LHCN-M2 (cell line): Measurements from ENCODE around the gene IFT80. TPM values are rescaled to one million over a fixed set of nuclear protein-coding genes. Genes with fewer than 3 reads are reported as not detected.

Experiments
- DNase-seq: peaks from one replicate; pipeline ENCODE4 v3.0.0-alpha.2; 2012; ENCODE audit warnings: low read depth
- polyA plus RNA-seq: library from polyadenylated mRNA; unstranded; fragments of >200 nt; gene quantifications from one replicate; pipeline ENCODE4 v1.2.1, GENCODE V29; 2012; ENCODE audit warnings: missing spikeins
- total RNA-seq: library from RNA; depleted of rRNA; stranded (reverse); fragments of >200 nt; gene quantifications from 2 replicates; pipeline ENCODE4 v1.2.3, GENCODE V29; 2014; rRNA removed

The IFT80 gene
- total RNA-seq, result 30.7 and 48.6 TPM in 2 replicates
- 6.7 TPM for polyA plus RNA-seq

- peak; percentile 94 for DNase-seq
These were observed at the start of gene IFT80, which contains the start of gene SMC4 for GRCh38 chr3:160399125-160400029. Gene IFT80 (minus strand): TSS chr3:160399225. CDS start chr3:160384600, 14,625 bp downstream. Gene SMC4 (plus strand): TSS chr3:160399650. CDS start chr3:160400827, 1,177 bp downstream.

- peak; percentile 40 for DNase-seq
These were observed 48.5 kb upstream of the IFT80 start for GRCh38 chr3:160447544-160447943.

- no peak for DNase-seq
These were observed 47.6 kb upstream of the IFT80 start for GRCh38 chr3:160446522-160447056.

- DNase-seq, result no peak
These were observed 46.8 kb upstream of the IFT80 start for GRCh38 chr3:160445854-160446253.

DNA sequence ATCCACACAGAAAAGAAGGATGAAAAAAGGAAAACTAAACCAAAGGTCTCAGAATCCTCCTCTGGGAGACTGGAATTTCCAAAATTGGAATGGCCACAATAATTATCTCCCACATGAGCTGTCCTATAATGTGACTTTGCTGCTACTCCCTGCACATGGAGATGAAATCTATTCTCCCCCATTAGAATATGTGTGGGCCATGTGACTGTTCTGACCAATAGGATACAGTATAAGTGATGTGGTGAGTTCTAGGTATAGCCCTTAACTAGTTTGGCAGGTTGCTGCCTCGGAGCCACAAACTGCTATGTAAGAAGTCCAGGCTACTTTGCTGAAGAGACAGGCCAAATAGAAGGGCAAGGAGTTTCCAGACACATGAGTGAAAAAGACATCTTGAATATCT, 45.4 kb upstream of the IFT80 start:
- DNase-seq, result no peak

GRCh38 chr3:160440687-160441086, 41.7 kb upstream of the IFT80 start:
- DNase-seq, result no peak

DNA sequence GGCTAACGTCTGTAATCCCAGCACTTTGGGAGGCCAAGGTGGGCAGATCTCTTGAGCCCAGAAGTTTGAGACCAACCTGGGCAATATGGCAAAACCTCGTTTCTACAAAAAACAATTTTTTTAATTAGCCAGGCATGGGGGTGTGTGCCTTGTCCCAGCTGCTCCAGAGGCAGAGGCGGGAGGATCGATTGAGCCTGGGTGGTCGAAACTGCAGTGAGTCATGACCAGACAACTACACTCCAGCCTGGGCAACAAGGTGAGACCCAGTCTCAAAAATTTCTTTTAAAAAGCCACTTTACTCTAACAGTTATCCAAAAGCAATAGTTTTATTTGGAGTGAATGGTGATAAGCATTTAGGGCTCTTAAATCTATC, 38.0 kb upstream of the IFT80 start:
- no peak for DNase-seq

- no peak for DNase-seq
These were observed 36.7 kb upstream of the IFT80 start for GRCh38 chr3:160435747-160436146.

DNA sequence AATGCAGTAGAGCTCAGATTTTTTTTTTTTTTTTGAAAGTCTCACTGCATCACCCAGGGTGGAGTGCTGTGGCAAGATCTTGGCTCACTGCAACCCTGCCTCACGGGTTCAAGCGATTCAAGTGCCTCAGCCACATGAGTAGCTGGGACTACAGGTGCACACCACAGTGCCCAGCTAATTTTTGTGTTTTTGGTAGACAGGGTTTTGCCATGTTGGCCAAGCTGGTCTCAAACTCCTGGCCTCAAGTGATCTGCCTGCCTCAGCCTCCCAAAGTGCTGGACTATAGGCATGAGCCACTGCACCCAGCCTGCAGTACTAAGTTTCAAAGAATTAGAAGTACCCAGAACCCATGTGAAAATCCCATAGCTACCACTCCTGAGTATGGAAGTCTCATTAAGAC, 36.1 kb upstream of the IFT80 start:
- DNase-seq, result no peak

- no peak for DNase-seq
These were observed 35.0 kb upstream of the IFT80 start for GRCh38 chr3:160434071-160434470.

DNA sequence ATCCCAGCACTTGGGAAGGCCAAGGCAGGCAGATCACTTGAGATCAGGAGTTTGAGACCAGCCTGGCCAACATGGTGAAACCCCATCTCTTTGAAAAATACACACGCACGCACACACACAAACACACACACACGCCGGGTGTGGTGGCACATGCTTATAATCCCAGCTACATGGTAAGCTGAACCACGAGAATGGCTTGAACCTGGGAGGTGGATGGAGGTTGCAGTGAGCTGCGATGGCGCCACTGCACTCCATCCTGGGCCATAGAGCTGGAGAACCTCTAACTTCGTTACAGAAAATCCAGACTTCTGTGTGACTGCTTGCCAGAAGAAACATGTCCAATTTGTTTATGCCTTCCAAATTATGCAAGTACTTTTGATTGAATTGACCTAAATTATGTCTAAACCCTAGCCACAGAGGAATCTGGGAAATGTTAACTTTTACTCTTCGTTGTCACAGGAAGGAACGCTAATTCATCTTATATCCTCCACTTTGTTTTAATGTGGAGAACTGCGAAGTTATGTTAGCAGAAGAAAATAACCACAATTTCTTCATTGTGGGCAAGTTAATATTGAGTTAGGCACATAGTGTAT, 28.9 kb upstream of the IFT80 start:
- DNase-seq, result no peak

DNA sequence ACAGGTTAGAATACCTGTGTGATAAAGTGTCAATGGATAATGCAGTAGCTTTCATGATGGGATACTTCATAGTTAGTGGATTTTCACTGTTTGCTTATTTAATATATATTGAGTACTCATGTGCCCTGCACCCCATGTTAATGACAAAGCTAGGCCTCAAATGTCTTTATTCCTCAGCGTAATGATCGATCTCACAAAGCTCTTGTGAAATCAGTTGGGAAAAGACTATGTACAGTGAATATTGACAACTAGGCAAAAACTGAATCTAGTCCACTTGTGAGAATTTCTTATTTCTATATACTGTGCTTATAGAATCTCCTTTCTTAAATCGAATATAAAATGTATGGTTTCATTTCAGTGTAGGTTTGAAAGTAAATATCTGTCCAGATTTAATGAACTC, 18.3 kb upstream of the IFT80 start:
- no peak for DNase-seq

DNA sequence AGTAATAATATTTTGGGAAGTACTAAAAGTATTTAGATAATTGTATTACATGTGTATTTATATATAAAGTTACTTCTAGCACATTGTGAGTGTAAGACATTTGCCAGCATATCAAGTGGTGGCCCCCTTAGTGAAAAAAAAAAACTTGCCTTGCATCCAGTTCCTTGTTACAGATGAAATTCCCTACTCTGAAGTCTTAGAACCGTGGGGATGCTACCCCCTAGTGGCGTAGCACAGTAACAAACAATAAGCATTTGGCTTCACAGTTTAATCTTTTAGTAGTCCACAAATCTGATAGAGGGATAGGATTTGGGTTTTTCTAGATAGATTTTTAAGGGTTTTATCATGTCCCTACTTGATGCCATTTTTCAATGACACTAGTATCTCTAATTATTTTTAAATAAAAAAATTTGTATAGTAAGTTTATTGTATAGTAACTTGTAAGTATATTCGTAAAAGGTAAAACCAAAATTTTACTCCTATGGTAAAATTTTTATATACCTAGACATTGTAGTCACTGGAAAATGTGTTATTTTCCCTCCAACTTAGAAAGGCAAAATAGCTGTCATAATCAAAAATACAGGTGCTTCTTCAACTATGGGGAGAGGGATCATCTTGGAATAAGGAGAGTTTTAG, 14.7 kb upstream of the IFT80 start:
- DNase-seq, result peak; percentile 78

DNA sequence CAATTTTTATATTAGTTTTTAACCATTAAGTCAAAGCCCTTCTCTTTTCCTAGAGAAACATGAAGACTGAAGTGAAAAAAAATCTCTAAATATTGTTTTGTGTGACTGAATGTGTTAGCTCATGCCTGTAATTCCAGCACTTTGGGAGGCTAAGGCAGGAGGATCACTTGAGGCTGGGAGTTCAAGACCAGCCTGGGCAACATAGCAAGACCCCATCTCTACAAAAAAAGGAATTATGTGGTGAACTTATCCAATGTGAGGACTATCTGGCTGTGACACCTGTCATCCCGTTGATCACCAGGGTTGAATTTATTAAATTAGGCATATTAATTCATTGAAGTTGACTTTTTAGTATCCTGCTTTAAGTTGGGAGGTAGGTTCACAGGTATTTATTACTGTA, 13.5 kb upstream of the IFT80 start:
- no peak for DNase-seq

DNA sequence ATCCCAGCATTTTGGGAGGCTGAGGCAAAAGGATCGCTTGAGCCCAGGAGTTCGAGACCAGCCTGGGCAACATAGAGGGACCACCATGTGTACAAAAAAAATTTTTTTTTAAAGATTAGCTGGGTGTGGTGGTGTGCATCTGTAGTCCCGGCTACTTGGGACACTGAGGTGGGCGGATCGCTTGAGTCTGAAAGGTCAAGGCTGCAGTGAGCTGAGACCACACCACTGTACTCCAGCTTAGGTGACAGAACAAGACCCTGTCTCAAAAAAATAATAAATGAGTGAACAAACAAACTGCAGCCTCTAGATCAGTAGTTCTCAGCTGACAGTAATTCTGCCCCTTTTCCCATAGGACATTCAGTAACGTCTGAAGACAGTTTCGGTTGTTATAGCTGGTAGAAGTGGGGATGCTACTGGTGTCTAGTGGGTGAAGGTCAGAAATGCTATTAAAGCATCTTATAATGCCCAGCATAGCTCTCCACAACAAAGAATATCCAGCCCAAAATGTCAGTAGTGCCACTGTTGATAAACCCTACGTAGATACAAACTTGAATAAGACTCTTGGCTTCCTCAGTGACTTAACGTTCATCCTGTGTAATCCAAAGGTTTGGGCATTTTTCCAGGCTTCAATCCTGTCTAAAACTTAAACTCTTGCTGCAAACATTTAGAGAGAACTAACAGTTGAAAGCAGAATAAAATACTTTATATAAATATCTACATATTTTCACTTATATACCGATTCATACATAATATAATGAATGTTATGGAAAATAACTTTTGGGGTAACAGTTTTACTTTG, 11.0 kb upstream of the IFT80 start:
- no peak for DNase-seq

- peak; percentile 25 for DNase-seq
These were observed 4.9 kb upstream of the IFT80 start for GRCh38 chr3:160403796-160404470.

- peak; percentile 24 for DNase-seq
These were observed 4.1 kb upstream of the IFT80 start for GRCh38 chr3:160403028-160403545.

- peak; percentile 10 for DNase-seq
These were observed 3.4 kb upstream of the IFT80 start for GRCh38 chr3:160402221-160403027.

DNA sequence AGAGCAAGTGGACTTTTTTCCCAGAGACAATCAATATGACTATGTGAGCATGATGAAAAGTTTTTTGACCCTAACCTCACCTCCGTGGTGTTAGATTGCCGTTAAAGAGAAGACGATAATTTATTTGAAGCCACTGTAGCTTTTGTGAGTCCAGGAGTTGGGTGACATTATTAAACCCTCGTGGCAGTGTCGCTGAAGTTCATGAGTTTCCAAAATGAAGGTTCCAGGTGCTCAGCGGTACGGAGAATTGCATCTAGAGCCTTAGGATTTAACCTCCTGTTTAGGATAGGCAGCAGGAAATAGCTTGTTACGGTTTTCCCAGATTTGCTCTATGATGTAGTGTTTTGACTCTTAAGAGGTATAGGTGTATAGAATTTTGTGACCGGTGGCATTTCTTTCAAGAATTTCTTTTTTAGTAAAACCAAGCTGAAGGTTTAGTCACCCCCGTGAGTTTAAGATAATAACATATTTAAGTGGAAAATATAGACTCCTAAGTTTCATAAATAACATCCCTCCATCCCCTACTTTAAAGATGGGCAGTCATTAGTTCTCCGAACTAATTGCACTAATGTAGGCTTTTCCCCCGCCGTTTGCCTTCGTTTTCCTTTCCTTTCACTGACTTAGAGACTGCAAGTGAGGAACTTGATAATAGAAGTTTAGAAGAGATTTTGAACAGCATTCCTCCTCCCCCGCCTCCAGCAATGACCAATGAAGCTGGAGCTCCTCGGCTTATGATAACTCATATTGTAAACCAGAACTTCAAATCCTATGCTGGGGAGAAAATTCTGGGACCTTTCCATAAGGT, 2.5 kb upstream of the IFT80 start:
- DNase-seq, result peak; percentile 73
